Activated CD4-positive, alpha-beta T cell treated with anti-CD3 and anti-CD28 coated beads for 36 hours (primary cell): ENCODE data around the gene SLC25A13. TPM values are rescaled to one million over a fixed set of nuclear protein-coding genes. Genes with fewer than 3 reads are reported as not detected.

Experiments used
- ATAC-seq: fragments of 200-7000 bp; cut with Tn5 transposase; one replicate; pipeline ENCODE4 v1.10.0; 2021; ENCODE audit warnings: mild to moderate bottlenecking, moderate library complexity
- CTCF ChIA-PET: fragments of 350-600 bp; sonication (Branson Sonifier 250); formaldehyde crosslinking; loops from one replicate; lab custom pipeline; 2021; ENCODE audit warnings: antibody characterized with exemption; lab: Charles Lee
- POLR2A ChIA-PET: fragments of 350-600 bp; sonication (Branson Sonifier 250); formaldehyde crosslinking; loops from one replicate; lab custom pipeline; 2021; ENCODE audit warnings: antibody characterized with exemption, inconsistent platforms; lab: Charles Lee
- DNase-seq: peaks from one replicate; pipeline ENCODE4 v3.0.0-alpha.2; 2020
- H3K27ac Mint-ChIP-seq: one replicate; pipeline ENCODE4 v1.8.0; 2021; ENCODE audit warnings: mixed read lengths
- H3K27me3 Mint-ChIP-seq: one replicate; pipeline ENCODE4 v1.8.0; 2021; ENCODE audit warnings: mixed read lengths
- H3K36me3 Mint-ChIP-seq: one replicate; pipeline ENCODE4 v1.8.0; 2021; ENCODE audit warnings: low read depth, mixed read lengths
- H3K4me1 Mint-ChIP-seq: one replicate; pipeline ENCODE4 v1.8.0; 2021; ENCODE audit warnings: mixed read lengths
- H3K4me3 Mint-ChIP-seq: one replicate; pipeline ENCODE4 v1.8.0; 2021; ENCODE audit warnings: mild to moderate bottlenecking, moderate library complexity, mixed read lengths
- H3K9me3 Mint-ChIP-seq: one replicate; pipeline ENCODE4 v1.8.0; 2021; ENCODE audit warnings: low read depth, mixed read lengths
- intact Hi-C, 2 experiments: fragments of 100-400 bp; cut with DNase I in 1 of 2; cut with micrococcal nuclease in 1 of 2; formaldehyde crosslinking; loops; one replicate each; pipeline versions ENCODE4 v1.14.2 to v1.15.1; 2022 to 2024; cut with DNase I, micrococcal nuclease
- total RNA-seq, 2 experiments: library from RNA; stranded (reverse); gene quantifications; one replicate each; pipeline ENCODE4 v1.2.3, GENCODE V29; 2021

Gene SLC25A13
- total RNA-seq, 2 experiments from 2014 or later = 10.3 to 11.3 TPM

DNA sequence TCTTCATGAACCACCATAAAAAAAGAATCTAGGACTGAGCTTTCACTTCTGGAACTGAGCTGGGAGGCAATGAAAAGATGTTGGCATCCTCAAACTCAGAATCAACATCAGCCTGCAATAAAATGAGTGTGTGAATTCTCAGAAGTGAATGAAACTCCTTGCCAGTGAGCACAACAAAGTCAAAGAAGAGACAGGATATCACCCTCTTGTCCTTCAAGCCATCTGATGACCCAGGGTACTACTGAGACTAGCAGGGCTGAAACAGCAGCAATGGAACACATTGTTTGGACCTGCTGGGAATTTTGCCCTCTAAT is 13.0 kb downstream of the SLC25A13 start:
- peaks cover 14% of the 10 kb centered on the region for H3K36me3 Mint-ChIP-seq
- CTCF ChIA-PET = no interaction called here

DNA sequence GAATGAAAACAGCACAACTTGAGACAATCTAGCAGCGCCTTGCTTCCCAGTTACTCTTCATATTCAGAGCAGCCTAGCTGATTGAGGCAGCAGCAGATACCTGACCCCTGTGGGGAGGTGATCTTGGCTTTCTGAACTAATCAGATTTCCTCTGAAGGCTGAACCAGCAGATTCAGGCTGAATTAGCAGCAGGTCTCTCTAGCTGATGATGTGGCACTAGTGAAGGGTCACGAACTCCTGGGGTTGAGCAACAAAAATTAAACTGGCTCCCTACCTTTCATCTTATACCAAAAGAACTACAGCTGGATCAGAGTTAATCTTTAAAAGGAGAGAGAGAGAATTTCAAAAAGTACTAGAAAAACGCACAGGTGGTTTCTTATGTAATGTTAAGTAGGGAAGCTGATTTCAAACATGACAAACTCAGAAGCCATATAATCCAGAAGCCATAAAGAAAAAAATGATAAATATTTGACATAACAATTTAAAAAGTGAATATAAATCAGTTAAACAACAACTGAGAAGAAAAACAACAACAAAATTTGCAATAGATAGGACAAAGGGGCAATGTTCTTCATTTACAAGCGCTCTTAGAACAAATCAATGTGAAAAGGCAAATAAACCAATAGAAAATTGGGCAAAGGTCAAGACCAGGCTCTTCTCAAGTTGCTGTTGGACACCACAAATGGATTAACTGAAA is 13.5 kb downstream of the SLC25A13 start:
- Mint-ChIP-seq H3K4me3 (no peak overlapping the region), H3K36me3 (peaks cover 12% of the 10 kb centered on the region)
- POLR2A ChIA-PET = no interaction called here

More for the DNA sequence above, 13.0 kb downstream of the SLC25A13 start:
- Mint-ChIP-seq H3K27ac (no peak overlapping the region), H3K4me1 (peaks cover 48% of the 10 kb centered on the region), H3K4me3 (no peak overlapping the region), H3K9me3 (no peaks in the 10 kb centered on the region), H3K27me3 (no peaks in the 10 kb centered on the region)
- POLR2A ChIA-PET = no interaction called here
- intact Hi-C loops = no loop called here
- DNase-seq = no peak
- ATAC-seq = no peak

DNA sequence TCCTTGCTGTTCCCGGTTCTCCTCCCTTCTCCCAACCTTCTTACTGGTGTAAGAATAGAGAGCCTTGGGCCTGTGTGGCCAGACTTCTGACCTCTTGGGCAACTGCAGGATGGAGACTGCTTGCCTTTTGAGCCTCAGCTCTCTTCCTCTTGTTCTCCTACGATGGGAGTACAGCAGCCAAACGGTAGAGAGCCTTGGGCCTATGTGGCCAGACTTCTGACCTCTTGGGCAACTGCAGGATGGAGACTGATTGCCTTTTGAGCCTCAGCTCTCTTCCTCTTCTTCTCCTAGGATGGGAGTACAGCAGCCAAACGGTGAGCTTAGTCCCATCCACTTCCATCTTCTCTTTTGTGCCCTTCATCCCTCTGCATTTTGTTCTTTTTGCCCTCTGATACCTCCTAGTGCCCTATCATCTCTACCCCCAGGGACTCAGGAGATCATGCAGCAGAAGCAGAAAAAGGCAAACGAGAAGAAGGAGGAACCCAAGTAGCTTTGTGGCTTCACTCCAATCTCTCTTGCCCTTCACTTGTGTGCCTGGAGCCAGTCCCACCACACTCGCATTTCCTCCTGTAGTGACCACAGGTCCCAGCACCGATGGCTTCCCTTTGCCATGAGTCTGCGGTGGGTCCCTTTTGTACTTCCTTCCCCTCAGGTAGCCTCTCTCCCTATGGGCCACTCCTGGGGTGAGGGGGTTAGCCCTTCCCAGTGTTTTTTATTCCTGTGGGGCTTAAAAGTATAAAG is 15.3 kb downstream of the SLC25A13 start:
- DNase-seq (no peak), ATAC-seq (no peak)
- POLR2A ChIA-PET = interaction anchor here (0.5 kb wide), 1 partner anchor 693 kb away, joined by 4 read pairs; no protein-coding TSS in a partner anchor
- intact Hi-C loops = no loop called here
- Mint-ChIP-seq H3K9me3 (no peaks in the 10 kb centered on the region), H3K4me3 (no peak overlapping the region), H3K4me1 (peaks cover 63% of the 10 kb centered on the region), H3K27ac (no peak overlapping the region), H3K36me3 (peaks cover 15% of the 10 kb centered on the region), H3K27me3 (no peaks in the 10 kb centered on the region)
- CTCF ChIA-PET = no interaction called here

More for the DNA sequence above, 13.5 kb downstream of the SLC25A13 start:
- CTCF ChIA-PET = no interaction called here
- H3K9me3 Mint-ChIP-seq = no peaks in the 10 kb centered on the region
- intact Hi-C loops = no loop called here
- no peak for ATAC-seq
- peaks cover 53% of the 10 kb centered on the region for H3K4me1 Mint-ChIP-seq
- H3K27ac Mint-ChIP-seq = no peak overlapping the region
- DNase-seq = no peak
- no peaks in the 10 kb centered on the region for H3K27me3 Mint-ChIP-seq

DNA sequence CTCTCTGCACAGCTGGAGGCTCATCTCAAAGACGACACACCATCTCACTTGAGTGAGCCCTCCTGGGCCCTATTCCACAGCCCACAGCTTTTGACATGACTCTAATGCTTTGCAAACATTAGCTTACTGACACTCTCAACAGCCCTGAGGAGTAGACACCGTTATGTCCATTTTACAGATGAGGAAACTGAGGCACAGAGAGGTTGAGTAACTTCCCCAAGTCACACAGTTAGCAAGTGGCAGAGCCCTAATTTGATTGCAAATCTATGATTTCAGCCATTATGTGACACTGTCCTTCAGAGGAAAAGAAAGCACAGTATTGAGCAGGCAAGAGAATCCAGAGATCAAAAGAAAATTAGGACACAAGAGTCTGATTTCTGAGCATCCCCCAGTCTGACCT is 16.0 kb downstream of the SLC25A13 start:
- H3K27ac Mint-ChIP-seq = no peak overlapping the region
- H3K36me3 Mint-ChIP-seq = peaks cover 15% of the 10 kb centered on the region
- intact Hi-C loops = no loop called here
- no peak overlapping the region for H3K4me3 Mint-ChIP-seq
- no peaks in the 10 kb centered on the region for H3K9me3 Mint-ChIP-seq
- no peak for DNase-seq
- ChIA-PET CTCF (interaction anchor here (0.8 to 1.9 kb wide), 2 partner anchors 14 to 1752 kb away, joined by 3 to 7 read pairs; no protein-coding TSS in a partner anchor), POLR2A (no interaction called here)
- peaks cover 61% of the 10 kb centered on the region for H3K4me1 Mint-ChIP-seq
- ATAC-seq = no peak
- no peaks in the 10 kb centered on the region for H3K27me3 Mint-ChIP-seq

DNA sequence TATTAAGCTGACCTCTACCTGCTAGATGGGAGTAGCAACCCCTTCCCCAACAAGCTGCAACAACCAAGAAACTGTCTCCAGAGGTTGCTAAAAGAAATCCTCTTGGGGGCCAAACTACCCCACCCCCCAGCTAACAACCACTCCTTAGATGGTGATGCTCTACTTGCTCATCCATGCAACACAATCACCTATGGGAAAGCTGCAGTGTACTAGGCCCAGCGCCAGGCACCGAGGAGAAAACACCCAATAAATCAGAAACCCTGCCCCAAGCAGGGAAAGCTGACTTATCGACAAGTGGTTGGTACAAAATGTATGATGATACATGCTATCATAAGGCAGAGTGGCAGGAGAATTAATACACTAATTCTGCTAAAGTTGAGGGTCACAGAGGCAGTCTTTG is 17.3 kb downstream of the SLC25A13 start:
- H3K27me3 Mint-ChIP-seq = no peaks in the 10 kb centered on the region
- intact Hi-C loops = loop anchor here (1.0 to 5.0 kb wide), 3 partner anchors 16 to 533 kb away; no protein-coding TSS in a partner anchor
- no peaks in the 10 kb centered on the region for H3K9me3 Mint-ChIP-seq
- DNase-seq (peak; percentile 11), ATAC-seq (peak; percentile 8)
- peaks cover 15% of the 10 kb centered on the region for H3K36me3 Mint-ChIP-seq
- POLR2A ChIA-PET = interaction anchor here (0.5 to 1.2 kb wide), 4 partner anchors 8 to 55 kb away, joined by 3 read pairs; no protein-coding TSS in a partner anchor
- H3K27ac Mint-ChIP-seq = peak overlapping the region; percentile 80
- CTCF ChIA-PET = interaction anchor here (1.9 kb wide), 1 partner anchor 15 kb away, joined by 7 read pairs; no protein-coding TSS in a partner anchor
- peaks cover 65% of the 10 kb centered on the region for H3K4me1 Mint-ChIP-seq
- H3K4me3 Mint-ChIP-seq = no peak overlapping the region

DNA sequence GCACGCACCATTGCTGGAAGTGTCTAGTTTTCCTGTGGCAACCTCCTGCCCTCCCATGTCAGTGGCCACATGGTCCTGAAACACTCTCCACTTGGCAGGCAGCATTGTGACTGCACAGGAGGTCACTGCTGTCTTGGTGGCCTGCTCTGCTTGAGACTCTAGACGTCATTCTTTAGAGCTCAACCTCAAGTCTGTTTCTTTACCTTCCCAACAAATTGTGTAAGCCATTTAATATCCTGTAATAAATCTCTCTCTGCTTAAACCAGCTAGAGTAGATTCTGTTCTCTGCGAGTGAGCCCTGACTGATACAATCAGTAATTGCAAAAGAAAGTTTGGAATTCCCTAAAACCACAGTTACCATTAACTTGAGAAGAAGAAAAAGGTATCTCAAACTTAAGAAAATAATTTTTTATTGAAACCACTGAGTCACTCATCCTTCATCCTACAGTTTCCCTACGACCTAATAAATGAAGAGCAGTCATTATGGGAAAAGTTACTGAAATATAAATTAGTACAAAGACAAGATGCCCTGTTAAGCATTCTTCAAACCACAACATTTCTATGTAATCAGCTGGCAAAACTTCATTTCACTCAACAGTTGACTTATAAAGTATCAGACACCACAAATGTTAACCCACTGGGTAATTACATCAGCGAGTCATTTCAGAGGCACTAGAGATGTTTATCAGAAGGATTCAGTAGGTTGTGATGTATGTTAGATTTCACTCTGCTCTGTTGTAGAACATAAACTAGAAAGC is 18.0 kb downstream of the SLC25A13 start:
- Mint-ChIP-seq H3K27me3 (no peaks in the 10 kb centered on the region), H3K36me3 (peaks cover 15% of the 10 kb centered on the region), H3K9me3 (no peaks in the 10 kb centered on the region), H3K27ac (peak overlapping the region; percentile 80), H3K4me3 (no peak overlapping the region), H3K4me1 (peaks cover 58% of the 10 kb centered on the region)
- POLR2A ChIA-PET = interaction anchor here (0.5 to 1.8 kb wide), 5 partner anchors 9 to 54 kb away, joined by 3 to 9 read pairs (median 3); no protein-coding TSS in a partner anchor
- DNase-seq (no peak), ATAC-seq (peak; percentile 91)
- CTCF ChIA-PET = interaction anchor here (1.1 kb wide), 1 partner anchor 9 kb away, joined by 3 read pairs; no protein-coding TSS in a partner anchor
- intact Hi-C loops = loop anchor here (1.0 to 5.0 kb wide), 3 partner anchors 16 to 533 kb away; no protein-coding TSS in a partner anchor

DNA sequence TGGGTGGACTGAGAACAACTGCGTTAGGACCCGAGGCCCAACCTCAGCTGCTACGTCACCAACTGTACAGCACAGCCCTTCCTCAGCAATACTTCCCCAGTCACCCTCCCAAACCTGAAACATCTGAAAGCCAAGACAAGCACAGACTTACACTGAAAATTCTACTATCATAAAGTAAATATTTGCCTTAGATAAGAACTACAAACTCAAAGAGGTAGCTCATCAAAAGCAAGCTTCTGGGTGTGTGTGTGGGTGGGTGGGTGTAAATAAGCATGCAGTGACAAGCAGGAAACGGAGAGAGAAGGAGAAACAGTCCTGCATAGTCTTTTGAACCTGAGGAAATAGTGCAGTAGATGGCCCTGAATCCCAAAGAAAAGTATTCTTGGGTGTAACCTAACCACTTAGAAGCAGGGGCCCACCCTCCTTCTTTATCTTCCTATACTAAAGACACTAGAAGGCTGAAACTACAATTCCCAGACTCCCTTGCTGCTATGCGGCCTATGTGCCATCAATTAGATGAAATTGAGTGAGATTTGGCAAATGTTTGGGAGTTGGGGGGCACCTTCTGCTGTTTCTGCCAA is 18.7 kb downstream of the SLC25A13 start:
- ATAC-seq (no peak), DNase-seq (peak; percentile 22)
- peaks cover 51% of the 10 kb centered on the region for H3K4me1 Mint-ChIP-seq
- H3K4me3 Mint-ChIP-seq = no peak overlapping the region
- ChIA-PET POLR2A (interaction anchor here (1.8 kb wide), 1 partner anchor 19 kb away, joined by 9 read pairs; no protein-coding TSS in a partner anchor), CTCF (interaction anchor here (1.1 kb wide), 1 partner anchor 9 kb away, joined by 3 read pairs; no protein-coding TSS in a partner anchor)
- intact Hi-C loops = loop anchor here (5.0 kb wide), 1 partner anchor 534 kb away; no protein-coding TSS in a partner anchor
- no peaks in the 10 kb centered on the region for H3K27me3 Mint-ChIP-seq
- H3K27ac Mint-ChIP-seq = peak overlapping the region; percentile 80
- H3K9me3 Mint-ChIP-seq = no peaks in the 10 kb centered on the region
- peaks cover 13% of the 10 kb centered on the region for H3K36me3 Mint-ChIP-seq

DNA sequence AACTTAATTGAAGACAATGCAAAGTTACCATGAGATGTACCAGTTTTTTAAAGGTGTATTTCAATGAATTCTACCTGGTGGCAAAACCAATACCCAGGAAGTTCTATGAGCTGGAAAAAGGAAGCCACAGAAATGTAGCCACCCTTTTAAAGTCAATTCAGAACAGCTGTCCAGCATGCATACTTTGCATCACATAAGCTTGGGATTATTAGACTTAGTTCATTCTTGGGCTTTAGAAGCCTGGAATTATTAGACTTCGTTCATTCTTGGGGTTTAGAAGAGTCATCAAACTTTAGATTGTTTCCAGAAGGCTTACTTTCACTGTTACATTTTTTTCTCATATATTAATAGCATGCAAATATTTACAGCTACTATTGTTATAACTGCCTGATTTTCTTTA is 20.9 kb downstream of the SLC25A13 start:
- no peak overlapping the region for H3K4me3 Mint-ChIP-seq
- intact Hi-C loops = loop anchor here (5.0 kb wide), 1 partner anchor 536 kb away; no protein-coding TSS in a partner anchor
- ChIA-PET POLR2A (interaction anchor here (0.6 kb wide), 1 partner anchor 894 kb away, joined by 4 read pairs; no protein-coding TSS in a partner anchor), CTCF (interaction anchor here (0.6 kb wide), 1 partner anchor 25 kb away, joined by 3 read pairs; no protein-coding TSS in a partner anchor)
- H3K27me3 Mint-ChIP-seq = no peaks in the 10 kb centered on the region
- no peak overlapping the region for H3K27ac Mint-ChIP-seq
- no peak for DNase-seq
- H3K9me3 Mint-ChIP-seq = no peaks in the 10 kb centered on the region
- peaks cover 44% of the 10 kb centered on the region for H3K4me1 Mint-ChIP-seq
- peaks cover 9% of the 10 kb centered on the region for H3K36me3 Mint-ChIP-seq
- ATAC-seq = no peak

DNA sequence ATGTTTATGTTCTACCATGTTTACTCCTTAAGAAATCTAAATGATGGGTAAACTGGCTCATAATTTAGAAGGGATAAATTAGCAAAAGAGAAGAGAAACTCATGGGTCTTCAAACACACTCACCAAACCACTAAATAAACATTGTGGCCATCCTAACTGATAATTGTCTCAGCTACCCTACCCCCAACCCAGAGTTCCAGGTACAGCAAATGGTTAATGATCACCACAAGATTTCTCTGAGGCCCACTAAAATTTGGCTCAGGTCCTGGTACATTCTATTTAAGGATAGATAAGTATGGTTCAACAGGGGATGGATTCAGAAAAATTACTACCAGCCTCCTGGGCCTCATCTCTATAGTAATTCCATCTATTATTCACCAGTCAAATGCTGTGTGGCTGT is 21.4 kb downstream of the SLC25A13 start:
- H3K4me1 Mint-ChIP-seq = peaks cover 39% of the 10 kb centered on the region
- ChIA-PET CTCF (no interaction called here), POLR2A (no interaction called here)
- no peaks in the 10 kb centered on the region for H3K27me3 Mint-ChIP-seq
- intact Hi-C loops = loop anchor here (5.0 kb wide), 1 partner anchor 537 kb away; no protein-coding TSS in a partner anchor
- no peaks in the 10 kb centered on the region for H3K9me3 Mint-ChIP-seq
- DNase-seq (no peak), ATAC-seq (no peak)
- H3K4me3 Mint-ChIP-seq = no peak overlapping the region
- H3K36me3 Mint-ChIP-seq = peaks cover 12% of the 10 kb centered on the region
- no peak overlapping the region for H3K27ac Mint-ChIP-seq

DNA sequence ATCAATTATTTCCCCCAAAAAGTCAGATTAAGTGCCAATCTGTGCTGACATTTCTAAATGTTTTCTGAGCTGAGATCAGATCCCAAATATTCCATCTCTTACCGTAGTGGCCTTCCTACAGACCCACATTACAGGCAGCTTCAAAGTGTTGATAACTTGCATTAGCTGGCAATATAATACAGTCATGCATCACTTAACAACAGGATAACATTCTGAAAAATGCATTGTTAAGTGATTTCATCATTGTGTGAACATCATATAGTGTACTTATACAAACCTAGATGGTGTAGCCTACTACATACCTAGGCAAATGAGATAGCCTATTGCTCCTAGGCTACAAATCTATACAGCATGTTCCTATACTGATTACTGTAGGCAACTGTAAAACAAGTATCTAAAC is 22.4 kb downstream of the SLC25A13 start:
- CTCF ChIA-PET = no interaction called here
- Mint-ChIP-seq H3K36me3 (peaks cover 21% of the 10 kb centered on the region), H3K27ac (no peak overlapping the region), H3K4me1 (peaks cover 34% of the 10 kb centered on the region), H3K4me3 (no peak overlapping the region), H3K27me3 (no peaks in the 10 kb centered on the region), H3K9me3 (peaks cover 2% of the 10 kb centered on the region)
- intact Hi-C loops = no loop called here
- DNase-seq (no peak), ATAC-seq (no peak)
- POLR2A ChIA-PET = no interaction called here
